GM13976 (cell line): ENCODE data around the gene FAT3.

Experiments used
- DNase-seq: peaks from one replicate; pipeline ENCODE4 v3.0.0; 2012; ENCODE audit warnings: low spot score
- CTCF ChIP-seq: IDR thresholded peaks from 2 replicates; pipeline ENCODE4 v1.5.1; 2012; ENCODE audit warnings: borderline replicate concordance, mild to moderate bottlenecking; ENCODE audit not compliant: insufficient read depth; ENCODE audit errors: extremely low read depth, missing control alignments, control extremely low read depth
- in situ Hi-C: fragments of 300-500 bp; cut with MboI; formaldehyde crosslinking; loops from one replicate; pipeline ENCODE4 v1.12.0; 2022; ENCODE audit warnings: low sequenced_read_pairs, mixed read lengths, inconsistent platforms; ENCODE audit not compliant: unreplicated experiment

FAT3 gene

GRCh38 chr11:92198268-92198667 is 26.4 kb upstream of the FAT3 start:
- DNase-seq = no peak
- no peak for TF ChIP-seq CTCF
- in situ Hi-C loops = no loop called here

GRCh38 chr11:92199991-92200390 is 24.6 kb upstream of the FAT3 start:
- DNase-seq = no peak
- in situ Hi-C loops = no loop called here
- no peak for TF ChIP-seq CTCF

- no peak for DNase-seq
- no peak for TF ChIP-seq CTCF
- in situ Hi-C loops = no loop called here
Observed at GRCh38 chr11:92204731-92205130, 19.9 kb upstream of the FAT3 start.

GRCh38 chr11:92206441-92206840 is 18.2 kb upstream of the FAT3 start:
- TF ChIP-seq CTCF = no peak
- in situ Hi-C loops = no loop called here
- no peak for DNase-seq

GRCh38 chr11:92211576-92212167 is 12.9 kb upstream of the FAT3 start:
- in situ Hi-C loops = no loop called here
- DNase-seq = no peak
- no peak for TF ChIP-seq CTCF

- TF ChIP-seq CTCF = no peak
- no peak for DNase-seq
- in situ Hi-C loops = no loop called here
Observed at GRCh38 chr11:92212530-92212929, 12.1 kb upstream of the FAT3 start.
